GM12891 (cell line): ENCODE results near the gene PON2.

ENCODE experiments used
- POLR2A ChIP-seq: IDR thresholded peaks from 2 replicates; pipeline ENCODE4 v1.6.1; 2011; ENCODE audit warnings: low read depth, low read length, control low read depth
- POLR2AphosphoS5 ChIP-seq: IDR thresholded peaks from 2 replicates; pipeline ENCODE4 v1.6.1; 2011; ENCODE audit warnings: low read depth, low read length, control low read depth
- SPI1 ChIP-seq: IDR thresholded peaks from 2 replicates; pipeline ENCODE4 v1.6.1; 2011; ENCODE audit warnings: low read depth, low read length, control low read depth
- TAF1 ChIP-seq: IDR thresholded peaks from 2 replicates; pipeline ENCODE4 v1.6.1; 2011; ENCODE audit warnings: low read depth, low read length, control low read depth

DNA sequence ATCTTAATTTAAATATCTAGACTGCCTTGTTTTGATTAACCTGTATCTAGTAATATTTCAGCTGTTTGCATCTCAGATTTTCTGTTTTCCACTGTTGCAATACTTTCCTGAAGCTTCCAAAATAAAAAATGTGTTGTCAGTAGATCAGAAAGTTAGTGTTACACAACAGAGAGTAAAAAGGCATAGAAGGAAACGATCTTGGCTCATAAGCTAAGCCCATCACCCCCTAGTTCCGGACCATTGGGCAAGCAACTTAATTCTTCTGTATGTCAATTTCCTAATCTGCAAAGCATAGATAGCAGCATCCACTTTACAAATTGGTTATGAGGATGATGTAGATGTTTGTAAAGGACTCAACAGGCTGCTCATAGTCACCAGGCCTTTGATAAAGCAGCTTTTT lies 43.1 kb downstream of the PON2 start:
- TF ChIP-seq POLR2AphosphoS5 (no peak), POLR2A (no peak), SPI1 (no peak), TAF1 (no peak)
